SK-N-SH treated with all-trans-retinoic acid at 6 μM for 48 hours (cell line): ENCODE measurements around the gene FSTL3.

Experiments used
- ARNTL ChIP-seq: fragments of 450-650 bp; formaldehyde crosslinking; IDR thresholded peaks from 2 replicates; pipeline ENCODE4 v1.5.0; 2020; ENCODE audit warnings: low read depth, mild to moderate bottlenecking, moderate library complexity, borderline replicate concordance
- OSR1 ChIP-seq: fragments of 250-450 bp; sonication (Bioruptor Pico); IDR thresholded peaks from 2 replicates; pipeline ENCODE4 v1.8.0; 2022; ENCODE audit warnings: moderate library complexity, mild to moderate bottlenecking, inconsistent platforms
- POU6F1 ChIP-seq: fragments of 250-450 bp; sonication (Bioruptor Pico); IDR thresholded peaks from 2 replicates; pipeline ENCODE4 v1.8.0; 2021; ENCODE audit warnings: low read depth, mild to moderate bottlenecking, moderate library complexity, borderline replicate concordance
- RARB ChIP-seq: fragments of 250-450 bp; sonication (Bioruptor Pico); IDR thresholded peaks from 2 replicates; pipeline ENCODE4 v1.8.0; 2021; ENCODE audit warnings: mild to moderate bottlenecking, moderate library complexity
- TOX ChIP-seq: fragments of 250-450 bp; sonication (Bioruptor Pico); IDR thresholded peaks from 2 replicates; pipeline ENCODE4 v1.8.0; 2021; ENCODE audit warnings: mild to moderate bottlenecking, moderate library complexity, borderline replicate concordance
- ZNF565 ChIP-seq: fragments of 450-650 bp; formaldehyde crosslinking; conservative IDR thresholded peaks from 2 replicates; pipeline ENCODE4 v1.5.0; 2020; ENCODE audit warnings: low read depth, mild to moderate bottlenecking, moderate library complexity

- TF ChIP-seq ARNTL (CRISPR knock-in tag), result no peak
- TF ChIP-seq ZNF565, result no peak
- TF ChIP-seq RARB (CRISPR knock-in tag), result no peak
- TF ChIP-seq TOX (CRISPR knock-in tag), result no peak
- no peak for TF ChIP-seq OSR1 (CRISPR knock-in tag)
- TF ChIP-seq POU6F1, result no peak
Measured at GRCh38 chr19:644363-644762, 31.8 kb upstream of the FSTL3 start.
